Hematopoietic multipotent progenitor cell treated with erythropoietin and hydrocortisone succinate and interleukin-3 and kit ligand, for 15 days (in vitro differentiated cells): ENCODE results near the gene GPR15.

ENCODE experiments used
- DNase-seq: peaks from one replicate; pipeline ENCODE4 v3.0.0-alpha.2; 2015; ENCODE audit warnings: low spot score

GPR15 gene

GRCh38 chr3:98530676-98531075 lies 1.1 kb upstream of the GPR15 start:
- DNase-seq: no peak

DNA sequence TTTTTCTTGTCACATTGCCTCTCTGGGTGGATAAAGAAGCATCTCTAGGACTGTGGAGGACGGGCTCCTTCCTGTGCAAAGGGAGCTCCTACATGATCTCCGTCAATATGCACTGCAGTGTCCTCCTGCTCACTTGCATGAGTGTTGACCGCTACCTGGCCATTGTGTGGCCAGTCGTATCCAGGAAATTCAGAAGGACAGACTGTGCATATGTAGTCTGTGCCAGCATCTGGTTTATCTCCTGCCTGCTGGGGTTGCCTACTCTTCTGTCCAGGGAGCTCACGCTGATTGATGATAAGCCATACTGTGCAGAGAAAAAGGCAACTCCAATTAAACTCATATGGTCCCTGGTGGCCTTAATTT lies 478 bp downstream of the GPR15 start:
- DNase-seq: no peak

DNA sequence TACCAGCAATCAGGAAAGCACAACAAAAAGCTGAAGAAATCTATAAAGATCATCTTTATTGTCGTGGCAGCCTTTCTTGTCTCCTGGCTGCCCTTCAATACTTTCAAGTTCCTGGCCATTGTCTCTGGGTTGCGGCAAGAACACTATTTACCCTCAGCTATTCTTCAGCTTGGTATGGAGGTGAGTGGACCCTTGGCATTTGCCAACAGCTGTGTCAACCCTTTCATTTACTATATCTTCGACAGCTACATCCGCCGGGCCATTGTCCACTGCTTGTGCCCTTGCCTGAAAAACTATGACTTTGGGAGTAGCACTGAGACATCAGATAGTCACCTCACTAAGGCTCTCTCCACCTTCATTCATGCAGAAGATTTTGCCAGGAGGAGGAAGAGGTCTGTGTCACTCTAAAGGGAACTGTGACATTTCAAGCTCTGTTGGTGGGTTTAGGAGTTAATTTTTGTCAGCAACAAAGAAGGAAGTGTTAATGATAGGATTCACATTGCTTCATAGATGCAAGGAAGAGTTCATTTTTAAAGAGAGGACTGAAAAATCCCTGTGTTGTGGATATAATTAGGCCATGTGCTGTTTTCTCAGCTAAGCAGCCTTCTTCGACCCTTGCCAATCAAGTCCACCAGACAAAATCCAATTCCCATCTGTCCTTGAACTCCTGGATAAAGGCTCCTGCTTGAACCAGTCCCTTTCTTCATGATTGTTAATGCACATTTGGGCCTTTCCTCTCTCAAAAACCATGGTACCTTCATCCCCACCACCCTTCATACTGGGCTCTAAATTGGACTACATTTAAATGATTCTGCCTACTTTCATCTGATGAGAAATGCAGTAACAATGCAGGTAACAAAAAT lies 1.2 kb downstream of the GPR15 start:
- DNase-seq: no peak

DNA sequence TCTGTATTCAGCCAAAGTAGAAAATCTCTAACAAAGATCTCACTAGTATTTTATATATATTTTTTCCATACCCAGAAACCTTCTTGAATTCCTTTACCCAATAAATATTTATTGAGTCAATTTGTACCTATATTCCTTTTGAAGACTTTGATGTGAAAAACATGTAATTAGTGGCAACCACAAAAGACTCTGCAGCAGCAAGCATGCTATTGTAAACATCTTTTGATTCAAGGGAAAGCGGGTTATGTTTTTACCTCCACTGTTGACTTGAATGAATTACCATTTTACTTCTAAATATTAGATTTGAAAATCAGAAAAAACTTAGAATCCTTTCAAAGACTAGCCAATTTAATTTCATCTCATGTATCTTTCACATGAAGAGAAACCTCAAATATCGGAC lies 2.4 kb downstream of the GPR15 start:
- DNase-seq: no peak

DNA sequence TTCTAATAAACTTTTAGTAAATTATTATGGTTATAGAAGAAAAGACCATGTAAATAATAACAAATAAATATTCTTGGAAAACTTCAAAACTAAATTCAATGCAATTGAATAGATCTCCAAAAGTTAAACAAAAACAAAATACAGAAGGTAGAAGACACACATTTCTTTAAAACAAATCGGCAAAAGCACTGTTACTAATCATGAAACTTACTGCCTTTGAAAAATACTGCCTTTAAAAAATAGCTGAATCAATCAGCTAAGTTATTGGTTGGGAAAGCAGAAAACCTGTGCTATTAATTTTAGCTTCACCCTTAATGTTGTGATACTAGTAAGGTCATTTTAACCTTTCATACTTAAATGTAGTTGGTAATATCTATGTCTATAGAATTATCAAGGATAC lies 3.0 kb downstream of the GPR15 start:
- DNase-seq: no peak

DNA sequence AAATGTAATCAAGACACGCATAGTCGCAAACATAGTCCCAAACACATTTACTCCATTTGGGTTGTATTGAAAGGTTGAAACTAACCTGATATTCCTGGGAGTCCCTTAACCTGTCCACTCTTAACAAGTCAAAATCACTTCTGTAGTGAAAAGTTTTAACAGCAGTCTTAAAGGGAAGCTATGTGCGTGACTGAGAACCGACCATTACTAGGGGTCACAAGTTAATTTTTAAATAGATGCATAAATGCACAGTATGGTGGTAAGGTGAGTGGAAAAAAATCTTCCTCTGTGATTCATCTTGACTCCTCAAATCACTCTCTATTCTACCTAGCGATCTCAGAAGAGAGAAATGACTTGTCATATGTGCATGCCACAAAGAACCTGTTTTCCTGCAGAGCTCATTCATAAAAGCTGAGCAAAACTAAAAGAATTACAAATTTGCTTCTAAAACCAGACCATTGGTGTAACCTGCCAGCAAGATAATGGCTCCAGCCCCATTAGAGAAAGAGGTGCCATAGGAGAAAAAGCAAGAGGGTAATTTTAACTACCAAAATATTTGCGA lies 4.8 kb downstream of the GPR15 start:
- DNase-seq: no peak

- no peak for DNase-seq
Observed at GRCh38 chr3:98540346-98540745, 8.6 kb downstream of the GPR15 start.

DNA sequence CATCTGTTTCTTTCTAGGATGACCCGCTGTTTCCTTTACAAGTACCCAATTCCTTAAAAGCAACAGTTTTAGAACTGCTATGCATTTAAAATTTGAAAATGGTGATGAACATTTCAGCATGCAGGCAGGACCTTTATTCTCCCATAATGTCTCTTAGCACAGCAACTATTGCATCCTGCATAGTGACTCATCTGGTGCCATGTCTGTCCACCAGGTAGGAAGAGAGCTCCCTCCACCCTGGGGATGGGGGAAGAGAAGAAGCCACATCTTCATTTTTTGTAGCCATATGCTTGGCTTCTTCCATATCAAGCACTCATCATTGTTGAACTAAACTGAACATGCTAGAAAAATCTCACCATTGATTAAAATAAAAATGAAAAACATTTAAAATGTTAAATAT lies 9.9 kb downstream of the GPR15 start:
- no peak for DNase-seq

GRCh38 chr3:98542623-98543022 lies 10.8 kb downstream of the GPR15 start:
- DNase-seq: no peak

GRCh38 chr3:98545940-98546339 lies 14.2 kb downstream of the GPR15 start:
- DNase-seq: no peak

- DNase-seq: no peak
Observed at GRCh38 chr3:98548544-98548943, 16.8 kb downstream of the GPR15 start.

DNA sequence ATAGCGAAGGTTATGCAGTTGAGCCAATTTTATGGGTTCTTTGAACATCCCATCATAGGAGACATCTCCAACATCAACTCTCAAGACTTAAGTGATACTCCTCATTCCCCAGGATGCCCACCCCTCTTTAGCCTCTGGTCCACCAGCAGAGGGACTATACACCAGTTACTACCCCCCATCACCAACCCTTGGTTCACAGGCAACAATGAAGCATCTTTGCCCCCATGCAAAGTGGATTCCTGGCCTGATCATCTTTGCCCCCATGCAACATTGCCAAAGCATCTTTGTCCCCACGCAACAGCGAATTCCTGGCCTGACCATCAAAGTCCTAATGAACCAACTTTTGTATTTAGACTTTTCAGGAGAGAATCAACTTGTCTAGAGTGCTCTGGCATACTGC lies 19.1 kb downstream of the GPR15 start:
- DNase-seq: no peak

DNA sequence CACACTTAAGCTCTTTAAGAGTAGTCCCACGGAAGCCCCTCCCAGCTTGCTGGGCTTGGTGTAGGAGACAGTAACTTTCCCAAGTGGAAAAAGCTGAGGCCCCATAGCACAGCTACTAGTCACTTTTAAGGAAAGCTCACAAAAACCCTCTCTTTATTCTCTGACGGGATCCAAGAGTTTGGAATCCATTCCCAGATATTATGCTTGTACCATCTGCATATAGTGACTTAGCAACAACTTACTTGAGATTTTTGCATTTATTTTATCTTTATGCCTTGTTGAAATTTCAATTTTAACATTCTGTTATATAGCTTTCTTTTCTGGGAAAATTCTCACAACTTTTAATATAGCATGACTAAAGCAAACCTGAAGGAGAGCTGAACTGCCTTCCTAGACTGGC lies 19.5 kb downstream of the GPR15 start:
- no peak for DNase-seq

GRCh38 chr3:98551754-98552153 lies 20.0 kb downstream of the GPR15 start:
- peak; percentile 40 for DNase-seq

DNA sequence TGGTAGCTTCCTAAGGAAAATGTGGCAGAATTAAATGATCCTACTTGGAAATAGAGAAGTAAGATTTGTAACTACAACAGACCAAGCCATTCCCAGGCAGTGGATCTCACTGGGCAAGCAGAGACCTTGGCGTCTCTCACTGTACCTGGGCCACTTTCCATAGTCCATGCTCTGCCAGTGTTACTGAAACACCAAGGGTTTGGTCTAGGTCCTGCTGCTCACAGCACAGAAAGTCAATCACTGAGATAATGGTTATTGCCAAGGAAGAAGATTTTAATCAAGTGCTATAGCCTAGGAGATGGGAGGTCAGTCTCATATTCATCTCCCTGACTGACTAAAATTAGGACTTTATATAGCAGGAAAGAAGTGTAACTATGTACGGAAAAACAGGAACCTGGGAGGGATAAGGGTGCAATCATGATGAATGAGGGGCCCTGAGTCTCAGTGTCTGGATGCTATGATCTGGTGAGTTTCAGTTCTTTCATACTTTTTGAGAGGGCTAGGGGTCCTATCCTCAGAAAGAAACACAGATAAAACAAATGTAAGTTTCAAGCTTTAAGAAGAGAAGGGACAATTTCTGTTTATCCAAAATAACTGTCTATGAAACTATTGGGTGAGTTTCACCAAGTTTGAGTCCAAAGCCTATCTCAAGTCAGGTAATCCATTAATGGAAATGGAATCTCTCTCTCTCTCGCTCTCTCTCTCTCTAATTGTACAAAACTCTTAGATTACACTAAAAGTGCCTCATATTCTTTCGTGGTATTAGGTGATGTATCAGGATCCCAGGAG lies 20.6 kb downstream of the GPR15 start:
- no peak for DNase-seq

GRCh38 chr3:98553021-98553563 lies 21.3 kb downstream of the GPR15 start:
- no peak for DNase-seq

DNA sequence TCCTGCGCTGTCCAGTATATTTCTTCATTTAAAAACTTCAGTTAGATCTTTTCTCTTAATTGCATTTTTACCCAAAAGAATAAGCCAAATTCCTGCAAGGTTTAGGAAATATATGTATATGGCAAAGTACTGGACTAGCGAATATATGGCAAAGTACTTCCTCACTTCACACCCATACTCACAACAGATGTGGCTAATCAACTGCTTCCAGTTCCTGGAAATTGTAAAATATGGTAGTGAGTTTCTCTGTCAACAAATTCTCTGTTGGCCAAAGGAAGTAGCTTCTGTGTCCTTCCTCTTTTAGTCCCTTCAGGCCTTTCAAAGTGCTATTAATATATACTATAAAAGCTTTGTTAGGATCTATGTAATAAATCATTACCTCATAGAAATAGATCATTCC lies 22.0 kb downstream of the GPR15 start:
- DNase-seq: no peak

- no peak for DNase-seq
Observed at GRCh38 chr3:98554580-98554979, 22.8 kb downstream of the GPR15 start.

GRCh38 chr3:98555025-98555379 lies 23.2 kb downstream of the GPR15 start:
- DNase-seq: no peak

- DNase-seq: no peak
Observed at GRCh38 chr3:98556164-98557130, 24.7 kb downstream of the GPR15 start.

- no peak for DNase-seq
Observed at GRCh38 chr3:98557324-98558010, 25.7 kb downstream of the GPR15 start.
